Subcutaneous abdominal adipose tissue (tissue), 5 donors: ENCODE measurements around the gene FXYD3.

ENCODE experiments used
- H3K27ac ChIP-seq: one replicate; pipeline ENCODE4 v1.7.0; 2013; ENCODE audit warnings: low read depth, mild to moderate bottlenecking, inconsistent platforms, low read length, moderate library complexity
- H3K27me3 ChIP-seq, 5 donors: one replicate each; pipeline ENCODE4 v1.7.0; 2013; ENCODE audit warnings: low read length in 5 of 5, inconsistent platforms in 1 of 5; ENCODE audit not compliant: control insufficient read depth in 5 of 5, insufficient read depth in 4 of 5
- H3K36me3 ChIP-seq, 5 donors: one replicate each; pipeline ENCODE4 v1.7.0; 2013; ENCODE audit warnings: low read length in 5 of 5; ENCODE audit not compliant: control insufficient read depth in 5 of 5, insufficient read depth in 5 of 5
- H3K4me1 ChIP-seq, 5 donors: one replicate each; pipeline ENCODE4 v1.7.0; 2013; ENCODE audit warnings: low read length in 5 of 5, mild to moderate bottlenecking in 3 of 5, moderate library complexity in 1 of 5; ENCODE audit not compliant: control insufficient read depth in 5 of 5, insufficient read depth in 5 of 5
- H3K4me3 ChIP-seq, 5 donors: one replicate each; pipeline ENCODE4 v1.7.0; 2013; ENCODE audit warnings: low read length in 5 of 5, low read depth in 1 of 5
- H3K9ac ChIP-seq, 5 donors: one replicate each; pipeline ENCODE4 v1.7.0; 2013; ENCODE audit warnings: low read length in 5 of 5, mild to moderate bottlenecking in 4 of 5, moderate library complexity in 3 of 5
- H3K9me3 ChIP-seq, 5 donors: one replicate each; pipeline ENCODE4 v1.7.0; 2013; ENCODE audit warnings: low read length in 5 of 5; ENCODE audit not compliant: control insufficient read depth in 5 of 5
- donor health status: healthy.
- donor health status: healthy.
- donor health status: healthy.
- donor health status: healthy.
- donor health status: healthy.

FXYD3 gene

DNA sequence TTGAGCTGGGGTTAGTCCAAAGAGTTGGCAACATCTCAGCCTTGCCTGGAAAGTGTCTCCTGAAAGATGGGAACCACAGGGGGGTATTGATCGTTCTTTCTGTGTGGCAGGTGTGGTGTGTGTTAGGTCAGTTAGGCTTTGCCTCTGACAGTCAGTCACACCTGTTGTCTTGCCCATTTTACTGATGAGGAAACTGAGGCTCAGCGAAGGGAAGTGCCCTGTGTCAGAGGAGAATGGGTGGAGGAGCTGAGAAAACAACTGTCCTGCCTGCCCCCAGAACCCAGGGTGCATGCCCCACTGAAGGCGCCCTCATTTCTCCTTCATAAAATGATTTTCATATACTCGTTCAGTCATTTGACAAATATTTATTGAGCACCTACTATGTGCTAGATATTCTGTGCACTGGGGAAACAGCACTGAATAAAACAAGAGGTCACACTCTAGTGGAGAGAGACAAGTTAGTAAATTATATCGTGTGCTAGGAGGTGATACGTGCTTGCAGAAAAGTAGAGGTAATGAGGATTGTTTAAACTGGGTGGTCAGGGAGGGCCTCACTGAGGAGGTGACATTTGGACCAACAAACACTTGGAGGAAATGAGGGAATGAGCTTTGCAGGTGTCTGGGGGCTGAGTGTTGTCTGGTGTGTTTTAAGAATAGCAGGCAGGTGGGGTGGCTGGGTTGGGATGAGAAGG, 40.5 kb downstream of the FXYD3 start:
- Histone ChIP-seq H3K4me3 (peak overlapping the region; percentile 57 to 90 (median 71)), H3K9me3 (no peaks in the 10 kb centered on the region), H3K36me3 (peaks cover 3 to 42% (median 28%) of the 10 kb centered on the region in 5 donors), H3K27me3 (peaks cover 5 to 33% (median 16%) of the 10 kb centered on the region in 5 donors), H3K27ac (no peak overlapping the region), H3K4me1 (peaks cover 0 to 38% (median 30%) of the 10 kb centered on the region in 5 donors), H3K9ac (peak overlapping the region in 2 of 5 donors; percentile 73 to 85)

DNA sequence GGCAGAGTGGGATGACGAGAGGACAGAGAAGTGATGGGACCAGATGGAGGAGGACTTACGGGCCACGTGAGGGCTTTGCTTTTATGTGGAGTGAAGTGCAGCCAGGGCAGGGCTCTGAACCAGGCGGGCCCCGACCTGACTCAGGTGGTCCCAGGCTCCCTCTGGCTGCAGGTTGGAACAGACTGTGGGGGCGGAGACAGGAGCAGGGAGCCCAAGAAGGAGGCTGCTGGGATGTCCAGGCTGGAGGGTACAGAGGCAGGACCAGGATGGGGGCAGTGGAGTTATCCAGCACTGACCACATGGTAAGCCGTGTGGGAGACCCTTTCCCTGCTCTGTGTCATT, 41.0 kb downstream of the FXYD3 start:
- H3K9ac ChIP-seq, result no peak overlapping the region
- H3K27ac ChIP-seq, result no peak overlapping the region
- no peaks in the 10 kb centered on the region for H3K9me3 ChIP-seq
- peaks cover 5 to 33% (median 13%) of the 10 kb centered on the region in 5 donors for H3K27me3 ChIP-seq
- H3K4me3 ChIP-seq, result no peak overlapping the region
- peaks cover 0 to 38% (median 30%) of the 10 kb centered on the region in 5 donors for H3K4me1 ChIP-seq
- peaks cover 3 to 47% (median 33%) of the 10 kb centered on the region in 5 donors for H3K36me3 ChIP-seq

GRCh38 chr19:35157431-35157830, 41.8 kb downstream of the FXYD3 start:
- peaks cover 3 to 55% (median 40%) of the 10 kb centered on the region in 5 donors for H3K36me3 ChIP-seq
- H3K4me3 ChIP-seq, result no peak overlapping the region
- H3K9ac ChIP-seq, result no peak overlapping the region
- H3K9me3 ChIP-seq, result peaks cover 0 to 6% (median 5%) of the 10 kb centered on the region in 5 donors
- H3K27ac ChIP-seq, result no peak overlapping the region
- H3K27me3 ChIP-seq, result peaks cover 5 to 33% (median 13%) of the 10 kb centered on the region in 5 donors
- peaks cover 0 to 34% (median 30%) of the 10 kb centered on the region in 5 donors for H3K4me1 ChIP-seq

- Histone ChIP-seq H3K9ac (no peak overlapping the region), H3K9me3 (peaks cover 7 to 18% (median 11%) of the 10 kb centered on the region in 5 donors), H3K4me3 (no peak overlapping the region), H3K27ac (no peak overlapping the region), H3K27me3 (peaks cover 0 to 21% (median 8%) of the 10 kb centered on the region in 5 donors), H3K36me3 (peaks cover 5 to 75% (median 57%) of the 10 kb centered on the region in 5 donors), H3K4me1 (peaks cover 0 to 19% (median 18%) of the 10 kb centered on the region in 5 donors)
Observed at GRCh38 chr19:35159606-35160005, 44.0 kb downstream of the FXYD3 start.

- H3K9ac ChIP-seq, result no peak overlapping the region
- peaks cover 0 to 9% (median 0%) of the 10 kb centered on the region in 5 donors for H3K27me3 ChIP-seq
- H3K27ac ChIP-seq, result no peak overlapping the region
- peaks cover 5 to 86% (median 67%) of the 10 kb centered on the region in 5 donors for H3K36me3 ChIP-seq
- H3K9me3 ChIP-seq, result peaks cover 7 to 25% (median 11%) of the 10 kb centered on the region in 5 donors
- peaks cover 0 to 10% (median 6%) of the 10 kb centered on the region in 5 donors for H3K4me1 ChIP-seq
- H3K4me3 ChIP-seq, result no peak overlapping the region
Observed at GRCh38 chr19:35160629-35161433, 45.2 kb downstream of the FXYD3 start.

DNA sequence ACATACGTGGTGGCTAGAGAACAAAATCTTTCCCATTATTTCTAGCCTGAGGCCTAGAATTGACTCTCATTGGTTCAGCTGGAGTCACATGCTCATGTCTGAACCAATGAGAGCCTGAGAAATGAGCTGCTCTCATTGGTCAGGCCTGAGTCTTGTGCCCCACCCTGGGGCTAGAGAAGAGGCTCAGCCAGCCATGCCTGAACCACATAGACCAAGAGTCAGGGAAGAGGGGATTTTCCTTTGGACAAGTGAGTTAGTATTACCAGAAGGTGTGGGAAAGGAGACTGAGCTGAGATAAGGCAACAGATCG, 45.8 kb downstream of the FXYD3 start:
- Histone ChIP-seq H3K4me3 (no peak overlapping the region), H3K27me3 (peaks cover 0 to 5% (median 0%) of the 10 kb centered on the region in 5 donors), H3K4me1 (peaks cover 0 to 5% (median under 1%) of the 10 kb centered on the region in 5 donors), H3K9me3 (peaks cover 11 to 30% (median 15%) of the 10 kb centered on the region in 5 donors), H3K36me3 (peaks cover 5 to 91% (median 73%) of the 10 kb centered on the region in 5 donors), H3K27ac (no peak overlapping the region), H3K9ac (no peak overlapping the region)

DNA sequence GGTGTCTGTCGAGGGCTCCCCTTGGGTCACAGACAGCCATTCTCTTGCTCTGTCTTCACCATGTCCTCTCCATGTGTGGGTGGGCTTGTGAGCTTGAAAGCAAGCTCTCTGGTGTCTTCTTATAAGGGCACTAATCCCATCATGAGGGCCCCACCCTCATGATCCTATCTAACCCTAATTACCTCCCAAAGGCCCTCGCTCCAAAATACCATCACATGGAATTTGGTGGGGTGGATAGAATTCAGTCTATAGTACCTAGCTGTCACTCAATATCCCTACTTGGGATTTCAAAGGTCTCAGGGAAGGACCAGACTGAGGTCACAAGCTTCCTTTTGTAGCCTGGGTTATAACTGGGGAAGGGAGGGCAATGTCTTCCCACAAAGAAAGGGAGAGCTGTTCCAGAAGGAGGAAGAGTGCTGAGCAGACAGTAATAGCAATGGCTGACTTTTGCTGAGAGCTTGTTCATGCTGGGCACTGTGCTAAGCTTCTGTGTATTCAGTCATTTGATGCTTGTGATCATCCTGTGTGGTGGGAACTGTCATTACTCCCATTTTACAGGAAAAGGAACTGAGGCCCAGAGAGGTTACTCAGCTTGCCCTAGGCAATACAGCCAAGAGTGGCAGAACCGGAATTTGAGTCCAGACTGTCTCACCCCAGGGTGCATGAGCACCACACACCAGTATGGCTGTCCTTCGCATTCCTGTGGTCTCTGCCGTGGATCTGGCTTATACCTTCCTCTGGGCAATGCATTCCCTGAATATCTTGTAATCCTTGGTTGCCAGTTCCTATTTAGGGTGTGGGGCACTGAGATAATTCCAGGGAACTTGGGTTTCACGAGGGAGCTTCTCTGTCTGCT, 47.1 kb downstream of the FXYD3 start:
- H3K9ac ChIP-seq, result no peak overlapping the region
- no peaks in the 10 kb centered on the region for H3K27me3 ChIP-seq
- peaks cover 5 to 88% (median 76%) of the 10 kb centered on the region in 5 donors for H3K36me3 ChIP-seq
- H3K4me3 ChIP-seq, result no peak overlapping the region
- H3K27ac ChIP-seq, result no peak overlapping the region
- peaks cover 15 to 35% (median 18%) of the 10 kb centered on the region in 5 donors for H3K9me3 ChIP-seq
- H3K4me1 ChIP-seq, result peaks cover 0 to 6% (median 0%) of the 10 kb centered on the region in 5 donors

- Histone ChIP-seq H3K27ac (no peak overlapping the region), H3K4me1 (peaks cover 0 to 10% (median 0%) of the 10 kb centered on the region in 5 donors), H3K9me3 (peaks cover 15 to 35% (median 18%) of the 10 kb centered on the region in 5 donors), H3K4me3 (no peak overlapping the region), H3K9ac (no peak overlapping the region), H3K27me3 (no peaks in the 10 kb centered on the region), H3K36me3 (peaks cover 2 to 81% (median 68%) of the 10 kb centered on the region in 5 donors)
Observed at GRCh38 chr19:35164418-35164817, 48.8 kb downstream of the FXYD3 start.

- Histone ChIP-seq H3K36me3 (peaks cover 2 to 77% (median 67%) of the 10 kb centered on the region in 5 donors), H3K4me3 (no peak overlapping the region), H3K27ac (no peak overlapping the region), H3K4me1 (peaks cover 0 to 12% (median 4%) of the 10 kb centered on the region in 5 donors), H3K9me3 (peaks cover 15 to 35% (median 18%) of the 10 kb centered on the region in 5 donors), H3K27me3 (no peaks in the 10 kb centered on the region), H3K9ac (no peak overlapping the region)
Observed at GRCh38 chr19:35165200-35166058, 49.8 kb downstream of the FXYD3 start.
